HG03378 (cell line): ENCODE measurements around the gene ZNF566.
A peak's percentile ranks its signal among the peaks of the same experiment; 100 is the strongest.
"Not testable (repeated sequence)": the region's sequence is repeated elsewhere in the genome, so short reads cannot be mapped to it uniquely, and the experiment has no call there.

ENCODE experiments used
- ATAC-seq: cut with Tn5 transposase; IDR thresholded peaks from one replicate; pipeline ENCODE4 v1.9.1; 2021; ENCODE audit warnings: mild to moderate bottlenecking, moderate library complexity; ENCODE audit not compliant: unreplicated experiment

The ZNF566 gene

GRCh38 chr19:36489118-36489919 is at the start of gene ZNF566:
Gene ZNF566 (minus strand): TSS chr19:36489561. CDS start chr19:36476557, 13,004 bp downstream.
- ATAC-seq: peak; percentile 73

- ATAC-seq: peak; percentile 21
Measured at GRCh38 chr19:36528921-36529518, 39.7 kb upstream of the ZNF566 start.

GRCh38 chr19:36528194-36528920 is 39.0 kb upstream of the ZNF566 start, which contains the start of gene ZNF260:
Gene ZNF260 (minus strand): TSS chr19:36528271. CDS start chr19:36515238, 13,033 bp downstream.
- ATAC-seq: peak; percentile 76

- ATAC-seq: no peak
Measured at GRCh38 chr19:36527873-36528193, 38.5 kb upstream of the ZNF566 start.

- no peak for ATAC-seq
Measured at GRCh38 chr19:36527341-36527740, 38.0 kb upstream of the ZNF566 start.

- ATAC-seq: no peak
Measured at GRCh38 chr19:36526581-36526980, 37.2 kb upstream of the ZNF566 start.

GRCh38 chr19:36524617-36525016 is 35.3 kb upstream of the ZNF566 start:
- no peak for ATAC-seq

- ATAC-seq: no peak
Measured at GRCh38 chr19:36514012-36514612, 24.8 kb upstream of the ZNF566 start.

- ATAC-seq: no peak
Measured at GRCh38 chr19:36508325-36508724, 19.0 kb upstream of the ZNF566 start.

GRCh38 chr19:36501973-36502372 is 12.6 kb upstream of the ZNF566 start:
- no peak for ATAC-seq

- no peak for ATAC-seq
Measured at GRCh38 chr19:36497001-36497400, 7.6 kb upstream of the ZNF566 start.

- ATAC-seq: not testable (repeated sequence)
Measured at GRCh38 chr19:36492689-36493453, 3.5 kb upstream of the ZNF566 start.

- not testable (repeated sequence) for ATAC-seq
Measured at GRCh38 chr19:36490846-36491245, 1.5 kb upstream of the ZNF566 start.

- peak; percentile 30 for ATAC-seq
Measured at GRCh38 chr19:36489920-36490415, 607 bp upstream of the ZNF566 start.

- peak; percentile 21 for ATAC-seq
Measured at GRCh38 chr19:36488846-36489117, 579 bp downstream of the ZNF566 start.

- no peak for ATAC-seq
Measured at GRCh38 chr19:36488118-36488845, 1.1 kb downstream of the ZNF566 start.

- no peak for ATAC-seq
Measured at GRCh38 chr19:36483653-36484052, 5.7 kb downstream of the ZNF566 start.

- no peak for ATAC-seq
Measured at GRCh38 chr19:36482876-36483275, 6.5 kb downstream of the ZNF566 start.

GRCh38 chr19:36460046-36460445 is 29.3 kb downstream of the ZNF566 start:
- ATAC-seq: no peak

- no peak for ATAC-seq
Measured at GRCh38 chr19:36456831-36457230, 32.5 kb downstream of the ZNF566 start.
